ENCODE data around the gene MBNL2.

GRCh38 chr13:97243915-97244781 is 22.0 kb downstream of the MBNL2 start:
- TF ChIP-seq CTCF (conservative IDR thresholded peaks at IDR 0.05) (no peak), ZFX (IDR thresholded peaks at IDR 0.05) (no peak)
